Karpas-422 (cell line): ENCODE measurements around the gene IL18. TPM values are rescaled to one million over a fixed set of nuclear protein-coding genes. Genes with fewer than 3 reads are reported as not detected.
"Not testable (repeated sequence)": the region's sequence is repeated elsewhere in the genome, so short reads cannot be mapped to it uniquely, and the experiment has no call there.

Source experiments
- DNase-seq: peaks from one replicate; pipeline ENCODE4 v3.0.0-alpha.2; 2015
- H2AFZ ChIP-seq: fragments of 200-600 bp; sonication (generic); 2 replicates; pipeline ENCODE4 v1.6.1; 2014; ENCODE audit warnings: antibody characterized with exemption, low read length, mixed read lengths
- H3K27ac ChIP-seq: fragments of 200-600 bp; sonication (generic); 2 replicates; pipeline ENCODE4 v1.5.1; 2014; ENCODE audit warnings: mild to moderate bottlenecking, low read length, moderate library complexity
- H3K27me3 ChIP-seq: fragments of 200-600 bp; sonication (generic); 2 replicates; pipeline ENCODE4 v1.6.1; 2014; ENCODE audit warnings: low read length, mixed read lengths
- H3K36me3 ChIP-seq: fragments of 200-600 bp; sonication (generic); 2 replicates; pipeline ENCODE4 v1.6.1; 2014; ENCODE audit warnings: low read length, mixed read lengths; ENCODE audit not compliant: insufficient read depth
- H3K4me1 ChIP-seq: fragments of 200-600 bp; sonication (generic); 2 replicates; pipeline ENCODE4 v1.6.1; 2014; ENCODE audit warnings: mild to moderate bottlenecking, low read length, mixed read lengths
- H3K4me2 ChIP-seq: fragments of 200-600 bp; sonication (generic); 2 replicates; pipeline ENCODE4 v1.6.1; 2014; ENCODE audit warnings: low read length, low read depth, mild to moderate bottlenecking; ENCODE audit not compliant: poor library complexity, severe bottlenecking
- H3K4me3 ChIP-seq: fragments of 200-600 bp; sonication (generic); 2 replicates; pipeline ENCODE4 v1.5.1; 2014; ENCODE audit warnings: mild to moderate bottlenecking, antibody characterized with exemption, low read length, mixed read lengths
- H3K79me2 ChIP-seq: fragments of 200-600 bp; sonication (generic); 2 replicates; pipeline ENCODE4 v1.6.1; 2014; ENCODE audit warnings: mild to moderate bottlenecking, low read length, mixed read lengths
- H3K9ac ChIP-seq: fragments of 200-600 bp; sonication (generic); 2 replicates; pipeline ENCODE4 v1.6.0; 2014; ENCODE audit warnings: low read length
- H3K9me2 ChIP-seq: fragments of 200-600 bp; sonication (generic), shearing (Covaris generic); replicated peaks from 2 replicates; pipeline ENCODE4 v1.6.0; 2014; ENCODE audit warnings: mild to moderate bottlenecking, low read length, moderate library complexity; ENCODE audit not compliant: insufficient read depth
- H3K9me3 ChIP-seq: fragments of 300-700, 200-600 bp; sonication (generic); 2 replicates; pipeline ENCODE4 v1.6.1; 2014; ENCODE audit warnings: low read length, mixed read lengths
- H4K20me1 ChIP-seq: fragments of 200-600 bp; sonication (generic); 2 replicates; pipeline ENCODE4 v1.6.1; 2014; ENCODE audit warnings: mild to moderate bottlenecking, antibody characterized with exemption, low read length, low read depth; ENCODE audit not compliant: insufficient read depth
- small RNA-seq: library from RNA; depleted of rRNA; stranded (forward); fragments of <200 nt; gene quantifications from one replicate; pipeline ENCODE3, GENCODE V24; 2014
- total RNA-seq: library from RNA; depleted of rRNA; stranded (reverse); fragments of >200 nt; shearing (Covaris generic); gene quantifications from 2 replicates; pipeline ENCODE4 v1.2.3, GENCODE V29; 2014; ENCODE audit warnings: low replicate concordance; rRNA removed

IL18 gene
- total RNA-seq, 1 experiment from 2014 or later, result not detected

- DNase-seq, result no peak
- no peak overlapping the region for H3K4me2 ChIP-seq
Observed at GRCh38 chr11:112100462-112100861, 63.4 kb downstream of the IL18 start.

DNA sequence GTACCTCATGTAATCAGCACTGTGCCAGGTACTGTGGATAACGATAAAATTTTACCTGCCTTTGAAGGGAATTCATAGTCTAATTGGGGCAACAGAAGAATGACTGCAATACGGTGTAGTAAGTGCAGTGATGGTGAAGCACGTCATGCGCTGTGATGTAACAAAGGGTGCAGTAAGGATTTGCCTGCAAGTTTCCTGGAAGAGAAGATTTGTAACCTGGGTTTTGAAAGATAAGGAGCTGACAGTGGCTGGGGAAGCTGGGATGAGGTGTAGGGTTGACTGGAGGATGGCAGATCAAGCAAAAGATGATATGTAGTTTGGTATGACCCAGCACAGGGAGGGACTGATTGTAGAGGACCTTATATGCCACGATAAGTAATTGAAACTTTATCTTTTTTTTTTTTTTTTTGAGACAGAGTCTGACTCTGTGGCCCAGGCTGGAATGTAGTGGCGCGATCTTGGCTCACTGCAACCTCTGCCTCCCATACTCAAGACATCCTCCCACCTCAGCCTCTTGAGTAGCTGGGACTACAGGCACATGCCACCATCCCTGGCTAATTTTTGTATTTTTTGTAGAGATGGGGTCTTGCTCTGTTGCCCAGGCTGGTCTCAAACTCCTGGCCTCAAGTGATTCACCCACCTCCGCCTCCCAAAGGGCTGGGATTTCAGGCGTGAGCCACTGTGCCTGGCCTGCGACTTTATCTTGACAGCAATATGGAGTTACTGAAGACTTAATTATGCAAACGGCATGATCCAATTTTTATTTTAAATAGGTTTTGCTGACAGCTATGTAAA lies 66.0 kb downstream of the IL18 start:
- Histone ChIP-seq H3K9ac (no peak overlapping the region), H2AFZ (no peak overlapping the region), H4K20me1 (no peaks in the 10 kb centered on the region), H3K4me2 (no peak overlapping the region), H3K4me3 (no peak overlapping the region), H3K9me2 (no peaks in the 10 kb centered on the region), H3K4me1 (no peaks in the 10 kb centered on the region), H3K36me3 (no peaks in the 10 kb centered on the region), H3K27ac (no peak overlapping the region), H3K79me2 (no peaks in the 10 kb centered on the region), H3K9me3 (no peaks in the 10 kb centered on the region), H3K27me3 (no peaks in the 10 kb centered on the region)
- DNase-seq, result no peak

More at GRCh38 chr11:112100462-112100861, 63.4 kb downstream of the IL18 start:
- H3K27me3 ChIP-seq, result no peaks in the 10 kb centered on the region
- H4K20me1 ChIP-seq, result no peaks in the 10 kb centered on the region
- H3K9me3 ChIP-seq, result no peaks in the 10 kb centered on the region
- no peak overlapping the region for H2AFZ ChIP-seq
- H3K4me3 ChIP-seq, result no peak overlapping the region
- no peaks in the 10 kb centered on the region for H3K4me1 ChIP-seq
- no peaks in the 10 kb centered on the region for H3K36me3 ChIP-seq
- no peaks in the 10 kb centered on the region for H3K79me2 ChIP-seq
- no peak overlapping the region for H3K27ac ChIP-seq
- no peak overlapping the region for H3K9ac ChIP-seq
- H3K9me2 ChIP-seq, result no peaks in the 10 kb centered on the region

DNA sequence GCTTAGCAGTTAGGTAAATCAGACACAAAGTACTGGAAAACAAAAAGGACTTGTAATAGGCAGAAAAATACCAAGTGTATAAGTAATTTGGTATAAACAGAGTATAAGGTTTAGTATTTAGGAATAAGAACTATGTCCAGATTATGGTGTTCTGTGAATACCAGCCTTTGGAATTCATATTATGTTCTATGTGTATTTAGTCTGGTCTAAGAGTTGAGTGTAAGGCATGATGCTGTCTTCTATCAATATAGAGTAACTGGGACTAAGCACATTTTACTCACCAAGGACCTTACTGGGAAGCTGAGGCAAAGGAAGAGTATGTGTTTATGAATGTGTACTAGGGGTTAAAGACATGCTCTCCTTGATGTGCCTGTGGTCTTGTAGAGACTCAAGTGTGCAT lies 67.7 kb downstream of the IL18 start:
- 0 out of 2 replicates have a peak, but pooled peaks cover 4% of the 10 kb centered on the region for H3K36me3 ChIP-seq

GRCh38 chr11:112095302-112095701 lies 68.6 kb downstream of the IL18 start:
- H2AFZ ChIP-seq, H3K4me3 ChIP-seq, H3K9me3 ChIP-seq, H3K27ac ChIP-seq, DNase-seq, H3K9ac ChIP-seq, H3K4me1 ChIP-seq, H3K4me2 ChIP-seq, H3K27me3 ChIP-seq, H3K36me3 ChIP-seq, H3K9me2 ChIP-seq, H4K20me1 ChIP-seq, H3K79me2 ChIP-seq: not testable (repeated sequence)

More for the DNA sequence above, 67.7 kb downstream of the IL18 start:
- no peak overlapping the region for H3K9ac ChIP-seq
- H3K27ac ChIP-seq, result no peak overlapping the region
- 0 out of 2 replicates have a peak, but pooled peaks cover 4% of the 10 kb centered on the region for H3K79me2 ChIP-seq
- H3K9me2 ChIP-seq, result no peaks in the 10 kb centered on the region
- H3K4me1 ChIP-seq, result no peaks in the 10 kb centered on the region
- H3K4me2 ChIP-seq, result no peak overlapping the region
- H3K27me3 ChIP-seq, result no peaks in the 10 kb centered on the region
- H3K4me3 ChIP-seq, result no peak overlapping the region
- H2AFZ ChIP-seq, result no peak overlapping the region
- no peaks in the 10 kb centered on the region for H3K9me3 ChIP-seq
- no peaks in the 10 kb centered on the region for H4K20me1 ChIP-seq
- no peak for DNase-seq

Small RNAs within 50 kb of the gene (small RNA-seq; reads per million reads assigned to genes)
- gene MRPS36P4, result not detected

Other genes starting within 250 kb of the IL18 start
- gene C11orf52, start 245.2 kb downstream of the IL18 start, total RNA-seq, result not detected in 2 replicates
- gene DIXDC1, start 226.8 kb downstream of the IL18 start, total RNA-seq, result 2.0 and 2.8 TPM in 2 replicates
- gene DLAT, start 138.7 kb downstream of the IL18 start, total RNA-seq, result 26.1 and 39.8 TPM in 2 replicates
- 1.3 and 1.4 TPM in 2 replicates for gene PIH1D2, start 90.1 kb downstream of the IL18 start, total RNA-seq
- 11.5 and 11.7 TPM in 2 replicates for gene NKAPD1, start 89.8 kb downstream of the IL18 start, total RNA-seq
- gene TIMM8B, start 77.3 kb downstream of the IL18 start, total RNA-seq, result 53.3 and 73.4 TPM in 2 replicates
- gene SDHD, start 77.2 kb downstream of the IL18 start, total RNA-seq, result 57.4 and 79.6 TPM in 2 replicates
- not detected in 2 replicates for gene TEX12, start 3.3 kb upstream of the IL18 start, total RNA-seq
- gene BCO2, start 11.4 kb upstream of the IL18 start, total RNA-seq, result 0.40 and 1.1 TPM in 2 replicates
- gene PTS, start 62.3 kb upstream of the IL18 start, total RNA-seq, result 11.4 and 28.6 TPM in 2 replicates
- gene PLET1, start 96.8 kb upstream of the IL18 start, total RNA-seq, result not detected in 2 replicates